ENCODE data around the gene PTPRT.

- no peak for TF ChIP-seq CTCF (IDR thresholded peaks at IDR 0.05)
- TF ChIP-seq HOXA7 (CRISPR knock-in tag; IDR thresholded peaks at IDR 0.05), result no peak
- TF ChIP-seq RAD21 (conservative IDR thresholded peaks at IDR 0.05 in 1 of 2, IDR thresholded peaks at IDR 0.05 in 1 of 2), result no peak
- TF ChIP-seq POLR2A (IDR thresholded peaks at IDR 0.05; ENCODE audit: low read length), result no peak
- no peak for TF ChIP-seq MAX (IDR thresholded peaks at IDR 0.05)
- TF ChIP-seq, protein P1, sequence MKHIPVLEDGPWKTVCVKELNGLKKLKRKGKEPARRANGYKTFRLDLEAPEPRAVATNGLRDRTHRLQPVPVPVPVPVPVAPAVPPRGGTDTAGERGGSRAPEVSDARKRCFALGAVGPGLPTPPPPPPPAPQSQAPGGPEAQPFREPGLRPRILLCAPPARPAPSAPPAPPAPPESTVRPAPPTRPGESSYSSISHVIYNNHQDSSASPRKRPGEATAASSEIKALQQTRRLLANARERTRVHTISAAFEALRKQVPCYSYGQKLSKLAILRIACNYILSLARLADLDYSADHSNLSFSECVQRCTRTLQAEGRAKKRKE (CRISPR knock-in tag; IDR thresholded peaks at IDR 0.05; ENCODE audit: low read depth), result no peak
- TF ChIP-seq JUNB (IDR thresholded peaks at IDR 0.05), result no peak
- no peak for TF ChIP-seq CEBPB (IDR thresholded peaks at IDR 0.05)
Measured at GRCh38 chr20:43171930-43172329, 17.8 kb downstream of the PTPRT start.

Data from A549 (cell line).